Stimulated activated CD4-positive, alpha-beta T cell treated with anti-CD3 and anti-CD28 coated beads, Interleukin-15, amount 100 ng/mL, for 24 hours (primary cell): Measurements from ENCODE around the gene NAT14.

Experiments
- DNase-seq: peaks from one replicate; pipeline ENCODE4 v3.0.0-alpha.2; 2020

NAT14 gene

GRCh38 chr19:55472463-55472862 is 12.5 kb upstream of the NAT14 start:
- DNase-seq = no peak

- no peak for DNase-seq
These were observed 11.6 kb upstream of the NAT14 start for GRCh38 chr19:55473225-55474012.

GRCh38 chr19:55474269-55475265 is 10.4 kb upstream of the NAT14 start:
- DNase-seq = no peak

DNA sequence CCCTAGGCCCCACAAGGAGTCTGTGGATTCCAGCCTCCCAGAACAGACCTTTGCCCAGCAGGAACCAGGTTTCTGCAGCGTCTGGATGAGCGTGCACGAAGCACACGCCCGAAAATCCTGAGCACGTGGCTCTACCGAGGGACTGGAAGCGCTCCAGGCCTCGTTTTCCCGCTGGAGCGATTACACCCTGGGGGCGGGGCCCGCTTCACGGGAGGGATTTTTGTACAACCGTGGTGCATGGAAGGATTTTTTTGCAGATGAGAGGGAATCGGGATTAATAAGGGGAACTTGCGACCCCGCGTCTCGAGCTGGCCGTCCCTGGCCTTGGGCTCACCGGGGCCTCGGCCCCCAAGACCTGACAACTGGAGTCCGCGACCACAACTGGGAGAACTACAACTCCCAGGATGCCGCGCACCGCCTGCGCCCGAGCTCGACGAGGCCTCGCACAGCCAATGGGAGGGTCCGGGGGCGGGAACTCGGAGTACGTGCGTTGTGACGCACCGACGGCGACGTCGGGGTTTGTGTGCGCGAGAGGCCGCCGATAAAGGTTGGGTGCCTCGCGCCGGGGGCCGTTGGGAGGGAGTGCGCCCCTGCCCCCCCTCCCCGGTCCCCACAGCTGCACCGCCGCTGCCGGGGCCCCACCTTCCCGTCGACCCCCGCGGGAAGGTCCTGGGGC is 8.8 kb upstream of the NAT14 start, which contains the start of gene ZNF628:
Gene ZNF628 (plus strand): TSS at position 518 of the 676 bp plus-strand sequence. CDS start 3,294 bp downstream, outside the sequence.
- DNase-seq = peak; percentile 99

DNA sequence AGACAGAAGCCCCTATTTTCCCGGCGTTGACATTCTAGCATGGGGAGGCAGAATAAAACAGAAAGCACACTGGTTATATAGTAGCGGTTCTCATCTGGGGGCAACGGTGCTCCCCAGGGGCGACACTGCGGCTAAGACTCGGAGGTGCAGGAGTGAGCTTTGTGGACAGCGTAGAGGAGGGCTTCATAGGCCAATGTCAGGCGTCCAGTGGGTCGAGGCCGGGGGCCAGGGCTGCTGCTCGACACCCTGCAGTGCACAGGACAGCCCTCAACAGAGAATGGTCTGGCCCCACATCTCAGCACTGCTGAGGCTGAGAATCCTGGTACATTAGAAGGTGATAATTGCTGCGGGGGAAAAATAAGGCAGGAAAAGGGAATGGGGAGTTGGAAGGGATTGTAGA is 7.1 kb upstream of the NAT14 start:
- no peak for DNase-seq

- no peak for DNase-seq
These were observed 6.6 kb upstream of the NAT14 start for GRCh38 chr19:55478364-55478763.

GRCh38 chr19:55479045-55479444 is 5.9 kb upstream of the NAT14 start:
- DNase-seq = no peak

GRCh38 chr19:55479451-55480230 is 5.3 kb upstream of the NAT14 start:
- DNase-seq = no peak

- DNase-seq = no peak
These were observed 3.7 kb upstream of the NAT14 start for GRCh38 chr19:55481148-55481793.

- no peak for DNase-seq
These were observed 3.2 kb upstream of the NAT14 start for GRCh38 chr19:55481794-55482155.

GRCh38 chr19:55482156-55482961 is 2.6 kb upstream of the NAT14 start:
- DNase-seq = no peak

- DNase-seq = no peak
These were observed 1.9 kb upstream of the NAT14 start for GRCh38 chr19:55482967-55483705.

DNA sequence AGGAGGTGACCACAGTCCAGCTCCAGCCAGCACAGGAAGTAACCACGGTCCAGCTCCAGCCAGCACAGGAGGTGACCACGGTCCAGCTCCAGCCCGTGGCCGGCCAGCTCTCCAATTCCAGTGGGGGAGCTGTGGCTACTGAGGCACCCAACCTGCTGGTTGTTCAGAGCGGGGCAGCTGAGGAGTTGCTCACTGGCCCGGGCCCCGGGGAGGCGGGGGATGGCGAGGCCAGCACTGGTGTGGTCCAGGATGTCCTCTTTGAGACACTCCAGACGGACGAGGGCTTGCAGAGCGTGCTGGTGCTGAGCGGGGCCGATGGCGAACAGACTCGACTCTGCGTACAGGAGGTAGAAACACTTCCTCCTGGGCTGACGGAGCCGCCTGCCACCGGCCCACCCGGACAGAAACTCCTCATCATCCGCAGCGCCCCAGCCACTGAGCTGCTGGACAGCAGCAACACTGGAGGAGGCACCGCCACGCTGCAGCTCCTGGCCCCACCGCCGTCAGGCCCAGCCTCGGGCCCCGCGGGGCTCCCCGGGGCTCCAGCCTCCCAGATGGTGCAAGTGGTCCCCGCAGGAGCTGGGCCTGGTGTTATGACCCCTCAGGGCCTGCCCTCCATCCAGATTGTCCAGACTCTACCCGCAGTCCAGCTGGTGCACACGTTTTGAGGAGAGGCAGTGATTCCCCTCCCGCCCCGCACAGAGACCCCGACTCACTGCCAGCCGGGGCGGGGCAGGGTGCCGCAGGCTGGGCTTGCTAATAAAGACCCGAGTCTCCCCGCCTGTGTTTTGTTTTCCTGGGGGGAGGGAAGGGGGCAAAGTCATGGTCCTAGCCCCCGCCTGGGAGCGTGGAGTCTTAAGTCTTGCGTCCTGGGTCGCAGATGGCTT is 1.0 kb upstream of the NAT14 start:
- no peak for DNase-seq

GRCh38 chr19:55485439-55486011 is 537 bp downstream of the NAT14 start:
- DNase-seq = no peak

- DNase-seq = no peak
These were observed 1.3 kb downstream of the NAT14 start for GRCh38 chr19:55486043-55486970.

GRCh38 chr19:55486971-55487923 is 2.3 kb downstream of the NAT14 start:
- DNase-seq = peak; percentile 78
